GM12878 (cell line): ENCODE measurements around the gene TMEM253. TPM values are rescaled to one million over a fixed set of nuclear protein-coding genes. Genes with fewer than 3 reads are reported as not detected.
A peak's percentile ranks its signal among the peaks of the same experiment; 100 is the strongest.

Source experiments
- ATAC-seq: fragments of 200-7000 bp; cut with Tn5 transposase; 3 replicates; pipeline ENCODE4 v1.9.1; 2020; ENCODE audit warnings: mild to moderate bottlenecking, moderate library complexity
- BruUV-seq: library from RNA; stranded (reverse); fragments of 400-500 nt; replicated peaks from 2 replicates; lab custom pipeline; 2021; lab: Mats Ljungman, UMichigan
- CTCF ChIA-PET: fragments of 300-600 bp; sonication (Branson Sonifier 250); formaldehyde crosslinking; extraction: SDS; loops from one replicate; lab custom pipeline; 2021; ENCODE audit warnings: inconsistent platforms; lab: Yijun Ruan, JAX
- POLR2A ChIA-PET: fragments of 350-600 bp; formaldehyde crosslinking; extraction: SDS; loops from one replicate; lab custom pipeline; 2021; ENCODE audit warnings: inconsistent platforms; lab: Charles Lee
- RAD21 ChIA-PET: fragments of 300-600 bp; sonication (Branson Sonifier 250); formaldehyde crosslinking; loops from one replicate; lab custom pipeline; 2023; ENCODE audit warnings: antibody characterized with exemption; ENCODE audit not compliant: unreplicated experiment; lab: Charles Lee
- SMC1A ChIA-PET: fragments of 300-600 bp; sonication (Branson Sonifier 250); formaldehyde crosslinking; loops from one replicate; lab custom pipeline; 2023; ENCODE audit not compliant: unreplicated experiment, uncharacterized antibody; lab: Charles Lee
- DNase-seq: peaks from one replicate; pipeline ENCODE4 v3.0.0-alpha.2; 2011; ENCODE audit warnings: low read depth, low spot score
- FAIRE-seq: peaks from 3 replicates; lab custom pipeline; 2011; peaks lifted over from hg19 to GRCh38; lab: Jason Lieb, UNC
- H2AFZ ChIP-seq: 2 replicates; pipeline ENCODE4 v1.6.0; 2011; ENCODE audit warnings: low read depth, low read length, control low read depth; ENCODE audit not compliant: control insufficient read depth
- H3K27ac ChIP-seq: 2 replicates; pipeline ENCODE4 v1.5.1; 2011; ENCODE audit warnings: control low read depth; ENCODE audit not compliant: control insufficient read depth, insufficient read depth
- H3K27me3 ChIP-seq, 2 experiments: replicated peaks in 1 of 2; 2 replicates each; pipeline versions ENCODE4 v1.6.0 to v1.6.1; 2011; ENCODE audit warnings: low read length in 1 of 2; ENCODE audit not compliant: control insufficient read depth in 2 of 2, insufficient read depth in 2 of 2
- H3K36me3 ChIP-seq, 2 experiments: 2 replicates each; pipeline ENCODE4 v1.5.1; 2011; ENCODE audit warnings: low read length in 1 of 2; ENCODE audit not compliant: control insufficient read depth in 2 of 2, insufficient read depth in 2 of 2
- H3K4me1 ChIP-seq: 2 replicates; pipeline ENCODE4 v1.6.1; 2011; ENCODE audit warnings: mild to moderate bottlenecking, low read length, moderate library complexity, mixed read lengths; ENCODE audit not compliant: control insufficient read depth, insufficient read depth
- H3K4me2 ChIP-seq: 2 replicates; pipeline ENCODE4 v1.6.0; 2011; ENCODE audit warnings: control low read depth; ENCODE audit not compliant: control insufficient read depth, insufficient read depth
- H3K4me3 ChIP-seq: fragments of 200-600 bp; sonication (generic); 2 replicates; pipeline ENCODE4 v1.5.1; 2016
- H3K79me2 ChIP-seq: 2 replicates; pipeline ENCODE4 v1.6.0; 2011; ENCODE audit warnings: low read length; ENCODE audit not compliant: control insufficient read depth, insufficient read depth
- H3K9ac ChIP-seq: 2 replicates; pipeline ENCODE4 v1.8.0; 2011; ENCODE audit warnings: low read length, control low read depth, mixed read lengths; ENCODE audit not compliant: control insufficient read depth, insufficient read depth
- H3K9me3 ChIP-seq: replicated peaks from 3 replicates; pipeline ENCODE4 v1.5.1; 2011; ENCODE audit warnings: mild to moderate bottlenecking, low read length; ENCODE audit not compliant: control insufficient read depth, insufficient read depth
- H4K20me1 ChIP-seq: 2 replicates; pipeline ENCODE4 v1.6.0; 2011; ENCODE audit not compliant: control insufficient read depth, insufficient read depth
- BHLHE40 ChIP-seq, 2 experiments: fragments of 450-650 bp in 1 of 2; IDR thresholded peaks; 2 replicates each; pipeline ENCODE4 v1.6.1; 2011 to 2017; ENCODE audit warnings: low read depth in 2 of 2, borderline replicate concordance in 1 of 2, improper control_type of control experiment in 1 of 2, low read length in 1 of 2, mild to moderate bottlenecking in 1 of 2
- BMI1 ChIP-seq: fragments of 450-650 bp; IDR thresholded peaks from 2 replicates; pipeline ENCODE4 v1.6.1; 2016; ENCODE audit warnings: mild to moderate bottlenecking, moderate library complexity, borderline replicate concordance
- CBX5 ChIP-seq: sonication (generic); IDR thresholded peaks from 2 replicates; pipeline ENCODE4 v1.6.1; 2016; ENCODE audit warnings: low read depth, moderate library complexity, mild to moderate bottlenecking, inconsistent platforms
- GABPA ChIP-seq: IDR thresholded peaks from 2 replicates; pipeline ENCODE4 v1.6.1; 2014; ENCODE audit warnings: antibody characterized with exemption, low read depth, mild to moderate bottlenecking, inconsistent platforms
- JUND ChIP-seq: IDR thresholded peaks from 2 replicates; pipeline ENCODE4 v1.6.1; 2012; ENCODE audit warnings: low read depth, mild to moderate bottlenecking, low read length, improper control_type of control experiment, moderate library complexity
- LARP7 ChIP-seq: fragments of 450-650 bp; IDR thresholded peaks from 2 replicates; pipeline ENCODE4 v1.6.1; 2017; ENCODE audit warnings: mild to moderate bottlenecking
- MTA2 ChIP-seq: fragments of 450-650 bp; IDR thresholded peaks from 2 replicates; pipeline ENCODE4 v1.6.1; 2016; ENCODE audit warnings: low read depth, mild to moderate bottlenecking, moderate library complexity
- PAX8 ChIP-seq: fragments of 450-650 bp; IDR thresholded peaks from 2 replicates; pipeline ENCODE4 v1.6.1; 2017; ENCODE audit warnings: mild to moderate bottlenecking, moderate library complexity
- RCOR1 ChIP-seq: conservative IDR thresholded peaks from 2 replicates; pipeline ENCODE4 v1.6.1; 2012; ENCODE audit warnings: low read depth, low read length, improper control_type of control experiment
- SUZ12 ChIP-seq: fragments of 200-600 bp; sonication (generic); IDR thresholded peaks from one replicate; pipeline ENCODE4 v1.6.1; 2018; ENCODE audit warnings: antibody characterized with exemption, mild to moderate bottlenecking; ENCODE audit not compliant: unreplicated experiment
- ZNF384 ChIP-seq: IDR thresholded peaks from 2 replicates; pipeline ENCODE4 v1.6.1; 2012; ENCODE audit warnings: low read depth, mild to moderate bottlenecking, low read length, improper control_type of control experiment, borderline replicate concordance
- ZNF622 ChIP-seq: fragments of 450-650 bp; IDR thresholded peaks from 2 replicates; pipeline ENCODE4 v1.6.1; 2017; ENCODE audit warnings: mild to moderate bottlenecking, inconsistent platforms
- WGBS: methylation state at CpG from one replicate; pipeline ENCODE4 v1.1.6; 2016; ENCODE audit warnings: low lambda C conversion rate; ENCODE audit not compliant: insufficient replicate concordance, insufficient coverage; ENCODE audit errors: missing lambda C conversion rate; 5-methylcytosine and 5-hydroxymethylcytosine counted together
- in situ Hi-C: fragments of 300-500 bp; cut with MboI; formaldehyde crosslinking; loops from 9 replicates; pipeline ENCODE4 v1.14.3; 2018; ENCODE audit warnings: mixed read lengths
- intact Hi-C: fragments of 100-400 bp; cut with micrococcal nuclease; formaldehyde crosslinking; loops from one replicate; pipeline ENCODE4 v1.14.2; 2022; ENCODE audit not compliant: unreplicated experiment
- polyA plus RNA-seq, 11 experiments: library from polyadenylated mRNA; depleted of rRNA in 4 of 11; unstranded in 6 of 11; stranded (reverse) in 5 of 11; fragments of >200 nt; fragmentation: Nextera tagmentation in 4 of 11; fragmentation: Illumina TruSeq in 1 of 11; extraction: Ambion mirVana in 4 of 11; extraction: Trizol in 1 of 11; gene quantifications; 1 replicate in 1 of 11; 2 replicates in 10 of 11; pipeline versions ENCODE4 v1.2.1 to v1.2.3, GENCODE V29; 2011 to 2016; ENCODE audit warnings: inconsistent platforms in 2 of 11, missing spikeins in 2 of 11, low read depth in 1 of 11
- total RNA-seq, 4 experiments: library from RNA; depleted of rRNA in 3 of 4; stranded (reverse); fragments of >200 nt in 3 of 4; fragmentation: Illumina TruSeq in 1 of 4; extraction: Trizol in 1 of 4; gene quantifications; 2 replicates each; pipeline versions ENCODE4 v1.2.1 to v1.2.3, GENCODE V29; 2013 to 2021

The TMEM253 gene
- total and polyA plus RNA-seq, 10 of the 15 experiments (the other 5 are each of a cell fraction or from before 2014, with no cell fraction given) = 0.11 to 0.48 TPM; not detected in 8

GRCh38 chr14:21070610-21071224 is 30.1 kb upstream of the TMEM253 start:
- intact Hi-C loops = loop anchor here (1.0 kb wide), 1 partner anchor 34 kb away; no protein-coding TSS in a partner anchor

More at GRCh38 chr14:21070610-21071224, 30.1 kb upstream of the TMEM253 start:
- Histone ChIP-seq H3K79me2 (no peaks in the 10 kb centered on the region), H3K36me3 (no peaks in the 10 kb centered on the region), H3K4me2 (peak overlapping the region; percentile 67), H3K27me3 (peaks cover 9 to 20% of the 10 kb centered on the region in 2 experiments), H3K27ac (no peak overlapping the region), H4K20me1 (no peaks in the 10 kb centered on the region), H3K4me1 (peaks cover 29% of the 10 kb centered on the region), H3K4me3 (peak overlapping the region; percentile 67), H2AFZ (no peak overlapping the region), H3K9ac (peak overlapping the region; percentile 35), H3K9me3 (no peaks in the 10 kb centered on the region)
- BruUV-seq = no TSS peak
- DNase-seq (no peak), FAIRE-seq (no peak), ATAC-seq (peak; percentile 50)
- ChIA-PET RAD21 (interaction anchor here (0.9 to 3.0 kb wide), 9 partner anchors 19 to 452 kb away, joined by 3 to 42 read pairs (median 13); no protein-coding TSS in a partner anchor), CTCF (interaction anchor here (0.7 to 5.6 kb wide), 11 partner anchors 9 to 244 kb away, joined by 3 to 100 read pairs (median 9); partner anchors contain the start of gene TMEM253), SMC1A (interaction anchor here (0.6 to 3.1 kb wide), 9 partner anchors 9 to 428 kb away, joined by 3 to 30 read pairs (median 5); no protein-coding TSS in a partner anchor), POLR2A (interaction anchor here (0.6 to 2.6 kb wide), 4 partner anchors 34 to 376 kb away, joined by 3 to 21 read pairs (median 5); no protein-coding TSS in a partner anchor)
- under 1% methylated on average over 20 of the region's 23 CpGs for WGBS
- in situ Hi-C loops = no loop called here
- TF ChIP-seq BMI1 = no peak
- TF ChIP-seq ZNF384 = no peak
- TF ChIP-seq SUZ12 = peak; percentile 93
- peak; percentile 46; the same call in 1 of the 2 replicates for TF ChIP-seq LARP7
- TF ChIP-seq GABPA = no peak
- no peak for TF ChIP-seq CBX5
- no peak for TF ChIP-seq JUND
- no peak for TF ChIP-seq MTA2
- no peak for TF ChIP-seq PAX8
- no peak for TF ChIP-seq RCOR1
- no peak for TF ChIP-seq ZNF622
- TF ChIP-seq BHLHE40 (IDR thresholded peaks at IDR 0.05; ENCODE audit: borderline replicate concordance in 1 of 2, low read depth in 2 of 2, low read length in 1 of 2) = no peak
